Activated T-helper 9 cell treated with anti-CD3 and anti-CD28 coated beads, Interleukin-2, amount 50 U/mL, for 16 hours (primary cell): ENCODE results near the gene XPO4.

Source experiments
- DNase-seq: peaks from one replicate; pipeline ENCODE4 v3.0.0-alpha.2; 2020; ENCODE audit warnings: low read depth

XPO4 gene

GRCh38 chr13:20828539-20829364, 73.8 kb downstream of the XPO4 start:
- DNase-seq: no peak

DNA sequence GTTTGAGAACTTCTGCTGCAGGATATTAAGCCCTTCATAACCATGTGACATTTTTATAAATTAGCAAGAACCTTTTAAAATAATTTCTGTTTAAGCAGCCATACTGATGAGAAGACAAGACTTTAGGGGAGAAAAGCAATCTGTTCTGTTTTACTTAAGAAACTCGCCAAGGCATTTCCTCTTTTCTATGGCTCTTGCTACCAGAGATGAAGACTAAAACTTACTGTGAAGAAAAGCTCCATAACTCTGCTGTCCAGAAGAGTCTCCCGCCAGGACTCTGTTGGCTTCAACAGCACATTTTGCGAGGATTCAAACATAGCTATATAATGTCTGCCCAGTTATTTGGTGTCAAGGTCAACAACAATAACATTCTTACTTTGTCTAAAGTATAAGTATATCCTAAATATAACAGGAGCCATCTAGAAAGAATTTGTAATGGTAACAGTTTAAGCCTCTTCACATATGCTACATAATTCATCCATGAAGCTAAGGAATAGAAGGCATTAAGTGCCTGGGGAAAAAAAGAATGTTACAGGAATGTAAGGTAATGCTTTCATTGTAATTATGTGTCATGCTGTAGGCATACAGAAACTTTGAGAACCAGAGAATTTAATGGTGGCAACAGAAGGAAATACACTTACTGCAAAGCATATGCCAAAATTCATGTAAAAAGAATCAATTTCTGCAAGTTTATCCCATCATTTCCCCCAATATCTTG, 75.5 kb downstream of the XPO4 start:
- no peak for DNase-seq

GRCh38 chr13:20826301-20826700, 76.2 kb downstream of the XPO4 start:
- no peak for DNase-seq

GRCh38 chr13:20825477-20825875, 77.1 kb downstream of the XPO4 start:
- no peak for DNase-seq

- DNase-seq: no peak
Observed at GRCh38 chr13:20824762-20825476, 77.6 kb downstream of the XPO4 start.

DNA sequence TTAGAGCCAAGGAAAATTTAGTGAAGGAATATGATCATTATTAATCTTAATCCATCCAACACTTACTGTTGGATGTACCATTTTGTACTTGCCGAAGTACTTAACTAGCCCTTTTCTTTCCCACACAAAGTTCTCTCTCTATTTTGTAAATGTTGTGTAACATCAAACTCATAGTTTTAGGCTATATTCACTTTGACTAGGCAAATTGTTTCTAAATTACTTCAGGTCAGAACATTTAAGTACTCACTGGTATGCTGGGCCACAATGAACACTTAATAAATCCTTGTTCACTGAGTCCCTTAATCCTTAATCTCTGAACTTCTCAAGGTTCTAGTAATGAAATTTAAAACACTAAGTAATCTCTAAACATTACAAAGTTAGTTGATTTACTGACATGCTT, 79.5 kb downstream of the XPO4 start:
- DNase-seq: no peak

GRCh38 chr13:20822406-20822805, 80.1 kb downstream of the XPO4 start:
- DNase-seq: no peak

GRCh38 chr13:20819715-20820114, 82.8 kb downstream of the XPO4 start:
- DNase-seq: no peak

DNA sequence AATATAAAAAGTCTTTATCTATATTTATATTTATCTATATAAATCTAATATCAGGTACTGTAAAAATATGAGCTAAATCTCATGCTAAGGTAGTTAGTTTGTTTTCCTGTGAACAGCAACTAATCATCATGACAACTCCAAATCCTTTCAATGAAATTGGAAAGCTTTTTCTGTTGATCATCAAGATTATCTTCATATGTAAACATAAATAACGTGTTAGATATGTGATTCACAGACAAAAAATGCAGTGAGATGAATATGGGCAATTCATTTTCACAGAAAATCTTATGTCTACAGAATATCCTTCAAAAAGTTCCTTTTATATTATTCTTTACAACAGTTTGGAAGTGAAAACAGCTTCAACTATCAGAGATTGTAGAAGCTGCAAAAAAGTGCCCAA, 87.1 kb downstream of the XPO4 start:
- DNase-seq: no peak

GRCh38 chr13:20814224-20814910, 88.2 kb downstream of the XPO4 start:
- DNase-seq: no peak

GRCh38 chr13:20812890-20813289, 89.7 kb downstream of the XPO4 start:
- DNase-seq: no peak

DNA sequence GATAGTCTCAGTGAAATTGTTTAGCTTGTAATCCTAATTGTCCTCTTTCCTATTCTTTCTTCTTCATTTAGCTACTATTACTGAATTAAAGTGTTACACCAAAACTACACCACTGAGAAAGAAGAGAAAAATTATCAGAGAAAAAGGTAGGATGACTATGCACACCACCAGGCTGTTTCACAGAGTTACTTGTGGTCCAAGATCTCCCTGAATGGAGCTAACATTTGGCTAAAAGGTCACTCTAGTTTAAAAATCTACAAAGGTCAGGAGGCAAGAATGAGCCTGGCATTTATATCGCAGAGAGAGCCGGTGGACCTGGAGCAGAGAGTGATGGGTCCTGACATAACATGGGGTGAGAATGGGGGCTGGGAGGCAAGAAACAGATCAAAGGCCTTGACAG, 91.7 kb downstream of the XPO4 start:
- no peak for DNase-seq

DNA sequence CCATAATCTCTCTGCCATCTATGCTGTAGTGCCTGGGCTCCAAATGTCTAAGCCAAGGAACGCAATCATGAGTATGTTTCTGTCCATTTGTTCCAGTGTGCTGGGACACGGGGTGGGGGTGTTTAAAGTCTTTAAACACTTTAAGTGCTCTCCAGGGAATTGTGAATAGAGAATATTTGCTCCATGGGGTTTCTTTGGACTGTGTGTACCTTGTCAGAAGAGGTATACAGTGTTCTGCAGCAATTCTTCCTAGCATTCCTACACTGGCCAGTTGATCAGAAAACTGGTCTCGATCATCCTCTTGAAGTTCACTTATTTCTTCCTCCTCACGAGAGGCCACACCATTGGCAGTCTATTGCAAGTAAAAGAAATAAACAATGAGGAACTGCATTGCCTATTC, 93.7 kb downstream of the XPO4 start:
- DNase-seq: no peak

DNA sequence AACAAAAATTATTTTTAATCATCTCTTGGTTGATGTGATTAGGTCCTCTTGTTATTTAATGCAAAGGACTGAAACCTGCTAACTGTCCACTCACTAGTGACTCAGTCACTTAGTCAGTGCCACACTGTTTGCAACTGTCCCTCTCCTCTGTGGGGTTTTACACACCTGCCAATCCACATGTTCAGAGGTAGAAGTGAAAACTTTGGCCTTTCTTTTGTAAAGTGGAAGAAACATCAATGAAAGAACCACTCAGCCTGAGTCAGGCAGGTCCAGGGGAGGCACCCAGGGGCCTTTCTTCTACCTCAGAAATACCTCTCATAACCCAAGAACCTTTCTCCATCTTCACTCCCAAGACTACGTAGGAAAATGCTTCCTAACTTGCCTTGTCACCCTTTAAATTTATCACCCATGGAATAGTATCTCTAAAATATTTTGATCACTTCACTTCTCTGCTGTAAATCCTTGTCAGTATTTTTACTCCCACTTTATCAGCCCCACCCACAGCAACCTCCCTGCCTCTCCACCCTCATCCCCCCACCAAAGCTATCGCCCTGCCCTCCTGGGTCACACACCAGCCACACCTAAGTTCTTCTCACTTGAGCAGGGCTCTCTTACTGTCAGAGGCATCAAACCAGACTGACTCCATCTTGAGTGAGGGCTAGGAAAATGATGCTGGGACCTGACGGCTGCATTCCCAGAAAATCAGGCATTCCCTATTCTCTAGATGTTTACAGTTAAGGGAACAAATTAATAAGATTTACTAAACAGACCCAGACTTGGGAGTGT, 99.2 kb downstream of the XPO4 start:
- no peak for DNase-seq

GRCh38 chr13:20801707-20802106, 100.8 kb downstream of the XPO4 start:
- DNase-seq: no peak

- DNase-seq: no peak
Observed at GRCh38 chr13:20799726-20800416, 102.7 kb downstream of the XPO4 start.

DNA sequence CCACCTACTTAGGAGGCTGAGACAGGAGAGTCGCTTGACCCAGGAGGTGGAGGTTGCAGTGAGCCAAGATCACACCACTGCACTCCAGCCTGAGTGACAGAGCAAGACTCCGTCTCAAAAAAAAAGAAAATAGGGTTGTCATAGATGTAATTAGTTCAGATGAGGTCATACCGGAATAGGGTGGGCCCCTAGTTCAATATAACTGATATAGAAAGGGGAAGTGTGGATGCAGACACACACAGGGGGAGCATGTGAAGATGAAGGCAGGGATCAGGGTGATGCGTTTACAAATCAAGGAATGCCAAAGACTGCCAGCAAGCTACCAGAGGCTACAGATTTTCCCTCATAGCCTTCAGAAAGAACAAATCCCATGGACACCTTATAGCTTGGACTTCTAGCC, 104.5 kb downstream of the XPO4 start:
- no peak for DNase-seq

DNA sequence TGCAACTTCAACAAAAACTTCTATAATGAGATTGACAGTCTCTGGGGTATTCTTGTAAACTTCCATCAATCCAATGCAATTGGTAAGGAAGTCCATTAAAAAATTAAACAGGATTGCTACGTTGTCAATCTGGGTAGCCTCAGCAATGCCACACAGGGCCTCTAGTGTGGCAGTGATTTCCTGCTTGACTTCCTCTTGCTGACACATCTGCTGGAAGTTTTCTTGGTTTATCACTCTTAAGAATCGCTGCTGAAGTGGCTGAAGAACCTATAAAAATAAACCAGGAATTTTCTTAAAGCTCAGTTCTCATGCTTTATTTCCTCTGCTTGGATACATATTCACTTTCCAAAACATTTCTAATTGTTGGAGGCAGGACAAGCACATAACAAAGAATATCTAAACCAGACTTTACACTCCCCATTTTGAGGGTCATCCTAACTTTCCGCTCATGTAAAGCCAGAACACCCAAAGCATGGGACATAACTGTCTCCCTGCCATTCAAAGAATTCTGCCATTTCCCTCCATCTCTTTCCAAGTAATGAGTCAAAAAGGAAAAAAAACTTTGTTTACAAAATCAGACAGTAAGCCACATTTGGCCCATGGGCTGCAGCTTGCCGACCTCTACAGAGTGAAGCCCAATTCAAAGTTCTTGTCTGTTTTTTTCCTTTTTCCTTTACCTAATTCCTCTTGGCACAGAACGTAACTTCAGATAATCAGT, 105.6 kb downstream of the XPO4 start:
- DNase-seq: no peak

GRCh38 chr13:20789665-20790064, 112.9 kb downstream of the XPO4 start:
- DNase-seq: no peak

GRCh38 chr13:20788312-20788711, 114.2 kb downstream of the XPO4 start:
- DNase-seq: no peak
